Peyer's patch (tissue), 4 donors: ENCODE results near the gene EMILIN2.

Experiments used
- CTCF ChIP-seq, 6 experiments: fragments of 450-650 bp in 4 of 6; fragments of 200-600 bp in 2 of 6; sonication (generic) in 1 of 6; IDR thresholded peaks; one replicate each; pipeline ENCODE4 v1.5.1; 2017 to 2019; ENCODE audit warnings: antibody characterized with exemption in 6 of 6, mild to moderate bottlenecking in 3 of 6, moderate library complexity in 1 of 6
- POLR2A ChIP-seq, 2 donors: fragments of 450-650 bp; IDR thresholded peaks; one replicate each; pipeline ENCODE4 v1.5.1; 2017; ENCODE audit warnings: antibody characterized with exemption in 2 of 2, mild to moderate bottlenecking in 2 of 2, moderate library complexity in 2 of 2

GRCh38 chr18:2896990-2897389 lies 50.2 kb downstream of the EMILIN2 start:
- TF ChIP-seq CTCF (IDR thresholded peaks at IDR 0.05) (no peak), POLR2A (IDR thresholded peaks at IDR 0.05) (no peak)
